Tibial artery (tissue), 4 donors: ENCODE data around the gene TMEM225.

ENCODE experiments used
- DNase-seq, 2 donors: peaks; one replicate each; pipeline ENCODE4 v3.0.0-alpha.2; 2019
- H3K27ac ChIP-seq, 2 donors: fragments of 200-600 bp; sonication (generic) in 1 of 2; 1 replicate in 1 of 2; 2 replicates in 1 of 2; pipeline ENCODE4 v1.5.1; 2018 to 2019; ENCODE audit warnings: mild to moderate bottlenecking in 1 of 2
- H3K27me3 ChIP-seq, 2 donors: fragments of 200-600 bp; sonication (generic) in 1 of 2; one replicate each; pipeline versions ENCODE4 v1.5.1 to v1.6.0; 2016 to 2019
- H3K36me3 ChIP-seq, 3 donors: fragments of 200-600 bp; sonication (generic) in 2 of 3; one replicate each; pipeline ENCODE4 v1.5.1; 2016 to 2019; ENCODE audit warnings: mild to moderate bottlenecking in 2 of 3
- H3K4me1 ChIP-seq, 4 donors: fragments of 200-600 bp; sonication (generic) in 2 of 4; 1 replicate in 3 of 4; 2 replicates in 1 of 4; pipeline ENCODE4 v1.5.1; 2016 to 2019
- H3K4me3 ChIP-seq, 2 donors: fragments of 200-600 bp; sonication (generic) in 1 of 2; 1 replicate in 1 of 2; 2 replicates in 1 of 2; pipeline ENCODE4 v1.5.1; 2018 to 2019; ENCODE audit warnings: mild to moderate bottlenecking in 2 of 2
- H3K9me3 ChIP-seq, 3 donors: fragments of 200-600 bp; sonication (generic) in 1 of 3; one replicate each; pipeline ENCODE4 v1.5.1; 2016 to 2019
- CTCF ChIP-seq, 2 experiments: fragments of 200-600 bp in 1 of 2; fragments of 450-650 bp in 1 of 2; IDR thresholded peaks; one replicate each; pipeline ENCODE4 v1.5.1; 2017 to 2019; ENCODE audit warnings: antibody characterized with exemption in 2 of 2, mild to moderate bottlenecking in 1 of 2, moderate library complexity in 1 of 2
- intact Hi-C: fragments of 100-400 bp; cut with DNase I; formaldehyde crosslinking; loops from one replicate; pipeline ENCODE4 v1.15.0; 2023; ENCODE audit warnings: low total_unique reads

Gene TMEM225

GRCh38 chr11:123856444-123856843 is 29.0 kb downstream of the TMEM225 start:
- Histone ChIP-seq H3K27me3 (no peaks in the 10 kb centered on the region), H3K4me1 (no peaks in the 10 kb centered on the region), H3K9me3 (peaks cover 0 to 4% (median 0%) of the 10 kb centered on the region in 3 donors), H3K4me3 (no peak overlapping the region), H3K36me3 (no peaks in the 10 kb centered on the region), H3K27ac (no peak overlapping the region)
- no peak for TF ChIP-seq CTCF (IDR thresholded peaks at IDR 0.05)
- intact Hi-C loops, result no loop called here
- DNase-seq, result no peak

GRCh38 chr11:123853038-123853437 is 32.4 kb downstream of the TMEM225 start:
- H3K9me3 ChIP-seq, result peaks cover 0 to 4% (median 0%) of the 10 kb centered on the region in 3 donors
- no peaks in the 10 kb centered on the region for H3K4me1 ChIP-seq
- H3K36me3 ChIP-seq, result no peaks in the 10 kb centered on the region
- H3K4me3 ChIP-seq, result no peak overlapping the region
- TF ChIP-seq CTCF (IDR thresholded peaks at IDR 0.05), result no peak
- intact Hi-C loops, result no loop called here
- no peak for DNase-seq
- no peaks in the 10 kb centered on the region for H3K27me3 ChIP-seq
- H3K27ac ChIP-seq, result no peak overlapping the region

- TF ChIP-seq CTCF (IDR thresholded peaks at IDR 0.05), result no peak
- no peak overlapping the region for H3K27ac ChIP-seq
- no peak overlapping the region for H3K4me3 ChIP-seq
- DNase-seq, result no peak
- no peaks in the 10 kb centered on the region for H3K27me3 ChIP-seq
- no peaks in the 10 kb centered on the region for H3K36me3 ChIP-seq
- peaks cover 0 to 4% (median 0%) of the 10 kb centered on the region in 3 donors for H3K9me3 ChIP-seq
- no peaks in the 10 kb centered on the region for H3K4me1 ChIP-seq
- intact Hi-C loops, result no loop called here
Observed at GRCh38 chr11:123852321-123852720, 33.1 kb downstream of the TMEM225 start.

GRCh38 chr11:123851110-123851509 is 34.4 kb downstream of the TMEM225 start:
- H3K27ac ChIP-seq, result no peak overlapping the region
- intact Hi-C loops, result no loop called here
- H3K9me3 ChIP-seq, result peaks cover 0 to 4% (median 0%) of the 10 kb centered on the region in 3 donors
- H3K27me3 ChIP-seq, result no peaks in the 10 kb centered on the region
- no peak for DNase-seq
- H3K36me3 ChIP-seq, result no peaks in the 10 kb centered on the region
- no peaks in the 10 kb centered on the region for H3K4me1 ChIP-seq
- H3K4me3 ChIP-seq, result no peak overlapping the region
- no peak for TF ChIP-seq CTCF (IDR thresholded peaks at IDR 0.05)

GRCh38 chr11:123841174-123841573 is 44.3 kb downstream of the TMEM225 start:
- Histone ChIP-seq H3K27ac (no peak overlapping the region), H3K36me3 (no peaks in the 10 kb centered on the region), H3K9me3 (no peaks in the 10 kb centered on the region), H3K4me3 (no peak overlapping the region), H3K27me3 (no peaks in the 10 kb centered on the region), H3K4me1 (no peaks in the 10 kb centered on the region)
- TF ChIP-seq CTCF (IDR thresholded peaks at IDR 0.05), result no peak
- DNase-seq, result no peak
- intact Hi-C loops, result no loop called here

- Histone ChIP-seq H3K4me3 (no peak overlapping the region), H3K9me3 (no peaks in the 10 kb centered on the region), H3K36me3 (no peaks in the 10 kb centered on the region), H3K4me1 (no peaks in the 10 kb centered on the region), H3K27ac (no peak overlapping the region), H3K27me3 (no peaks in the 10 kb centered on the region)
- DNase-seq, result no peak
- intact Hi-C loops, result no loop called here
- TF ChIP-seq CTCF (IDR thresholded peaks at IDR 0.05), result no peak
Observed at GRCh38 chr11:123839131-123839530, 46.3 kb downstream of the TMEM225 start.
